SK-N-SH treated with all-trans-retinoic acid at 6 μM for 48 hours (cell line): ENCODE data around the gene WIPF2.

Experiments
- ATAC-seq: fragments of 200-7000 bp; cut with Tn5 transposase; 3 replicates; pipeline ENCODE4 v1.9.1; 2020; ENCODE audit warnings: mild to moderate bottlenecking, moderate library complexity
- ARNTL ChIP-seq: fragments of 450-650 bp; formaldehyde crosslinking; IDR thresholded peaks from 2 replicates; pipeline ENCODE4 v1.5.0; 2020; ENCODE audit warnings: low read depth, mild to moderate bottlenecking, moderate library complexity, borderline replicate concordance
- BACH2 ChIP-seq: fragments of 250-450 bp; sonication (Bioruptor Pico); IDR thresholded peaks from 2 replicates; pipeline ENCODE4 v1.9.0; 2021; ENCODE audit warnings: mild to moderate bottlenecking, borderline replicate concordance
- CSDC2 ChIP-seq: fragments of 250-450 bp; sonication (Bioruptor Pico); IDR thresholded peaks from 2 replicates; pipeline ENCODE4 v1.5.0; 2020; ENCODE audit warnings: mild to moderate bottlenecking, moderate library complexity
- CSRNP3 ChIP-seq: fragments of 250-450 bp; sonication (Bioruptor Pico); IDR thresholded peaks from 2 replicates; pipeline ENCODE4 v1.5.1; 2021; ENCODE audit warnings: mild to moderate bottlenecking, moderate library complexity
- GLIS3 ChIP-seq: fragments of 250-450 bp; sonication (Bioruptor Pico); IDR thresholded peaks from 2 replicates; pipeline ENCODE4 v1.5.0; 2020; ENCODE audit warnings: mild to moderate bottlenecking, moderate library complexity
- ISL1 ChIP-seq: fragments of 250-450 bp; sonication (Bioruptor Pico); IDR thresholded peaks from 2 replicates; pipeline ENCODE4 v2.1.2; 2022; ENCODE audit warnings: mild to moderate bottlenecking, moderate library complexity
- PPARA ChIP-seq: fragments of 250-450 bp; sonication (Bioruptor Pico); IDR thresholded peaks from 2 replicates; pipeline ENCODE4 v1.5.0; 2020; ENCODE audit warnings: mild to moderate bottlenecking, borderline replicate concordance
- RARB ChIP-seq: fragments of 250-450 bp; sonication (Bioruptor Pico); IDR thresholded peaks from 2 replicates; pipeline ENCODE4 v1.8.0; 2021; ENCODE audit warnings: mild to moderate bottlenecking, moderate library complexity
- SNAI2 ChIP-seq: fragments of 250-450 bp; sonication (Bioruptor Pico); IDR thresholded peaks from 2 replicates; pipeline ENCODE4 v1.5.0; 2020; ENCODE audit warnings: mild to moderate bottlenecking, moderate library complexity
- TCF4 ChIP-seq: fragments of 250-450 bp; sonication (Bioruptor Pico); IDR thresholded peaks from 2 replicates; pipeline ENCODE4 v1.8.0; 2021; ENCODE audit warnings: mild to moderate bottlenecking, moderate library complexity, borderline replicate concordance
- TOX ChIP-seq: fragments of 250-450 bp; sonication (Bioruptor Pico); IDR thresholded peaks from 2 replicates; pipeline ENCODE4 v1.8.0; 2021; ENCODE audit warnings: mild to moderate bottlenecking, moderate library complexity, borderline replicate concordance
- TSHZ2 ChIP-seq: fragments of 250-450 bp; sonication (Bioruptor Pico); IDR thresholded peaks from 2 replicates; pipeline ENCODE4 v1.5.0; 2020; ENCODE audit warnings: mild to moderate bottlenecking, moderate library complexity
- ZC3H10 ChIP-seq: fragments of 250-450 bp; sonication (Bioruptor Pico); IDR thresholded peaks from 2 replicates; pipeline ENCODE4 v1.5.1; 2021; ENCODE audit warnings: mild to moderate bottlenecking, moderate library complexity
- ZFP3 ChIP-seq: fragments of 250-450 bp; sonication (Bioruptor Pico); IDR thresholded peaks from 2 replicates; pipeline ENCODE4 v1.5.0; 2020; ENCODE audit warnings: mild to moderate bottlenecking, moderate library complexity
- ZNF70 ChIP-seq: fragments of 450-650 bp; formaldehyde crosslinking; IDR thresholded peaks from 2 replicates; pipeline ENCODE4 v1.5.0; 2020; ENCODE audit warnings: mild to moderate bottlenecking, moderate library complexity
- ZNF8 ChIP-seq: fragments of 450-650 bp; formaldehyde crosslinking; IDR thresholded peaks from 2 replicates; pipeline ENCODE4 v1.5.0; 2020; ENCODE audit warnings: mild to moderate bottlenecking, moderate library complexity
- TF ChIP-seq, protein P1 (sequence below): fragments of 250-450 bp; sonication (Bioruptor Pico); IDR thresholded peaks from 2 replicates; pipeline ENCODE4 v1.5.1; 2020; ENCODE audit warnings: low read depth, mild to moderate bottlenecking, moderate library complexity
- TF ChIP-seq, protein P2 (sequence below): fragments of 250-450 bp; sonication (Bioruptor Pico); IDR thresholded peaks from 2 replicates; pipeline ENCODE4 v1.8.0; 2021; ENCODE audit warnings: low read depth, mild to moderate bottlenecking, moderate library complexity, borderline replicate concordance
- TF ChIP-seq, protein P3 (sequence below): fragments of 250-450 bp; sonication (Bioruptor Pico); IDR thresholded peaks from 2 replicates; pipeline ENCODE4 v1.8.0; 2020; ENCODE audit warnings: mild to moderate bottlenecking, moderate library complexity, borderline replicate concordance

WIPF2 gene

DNA sequence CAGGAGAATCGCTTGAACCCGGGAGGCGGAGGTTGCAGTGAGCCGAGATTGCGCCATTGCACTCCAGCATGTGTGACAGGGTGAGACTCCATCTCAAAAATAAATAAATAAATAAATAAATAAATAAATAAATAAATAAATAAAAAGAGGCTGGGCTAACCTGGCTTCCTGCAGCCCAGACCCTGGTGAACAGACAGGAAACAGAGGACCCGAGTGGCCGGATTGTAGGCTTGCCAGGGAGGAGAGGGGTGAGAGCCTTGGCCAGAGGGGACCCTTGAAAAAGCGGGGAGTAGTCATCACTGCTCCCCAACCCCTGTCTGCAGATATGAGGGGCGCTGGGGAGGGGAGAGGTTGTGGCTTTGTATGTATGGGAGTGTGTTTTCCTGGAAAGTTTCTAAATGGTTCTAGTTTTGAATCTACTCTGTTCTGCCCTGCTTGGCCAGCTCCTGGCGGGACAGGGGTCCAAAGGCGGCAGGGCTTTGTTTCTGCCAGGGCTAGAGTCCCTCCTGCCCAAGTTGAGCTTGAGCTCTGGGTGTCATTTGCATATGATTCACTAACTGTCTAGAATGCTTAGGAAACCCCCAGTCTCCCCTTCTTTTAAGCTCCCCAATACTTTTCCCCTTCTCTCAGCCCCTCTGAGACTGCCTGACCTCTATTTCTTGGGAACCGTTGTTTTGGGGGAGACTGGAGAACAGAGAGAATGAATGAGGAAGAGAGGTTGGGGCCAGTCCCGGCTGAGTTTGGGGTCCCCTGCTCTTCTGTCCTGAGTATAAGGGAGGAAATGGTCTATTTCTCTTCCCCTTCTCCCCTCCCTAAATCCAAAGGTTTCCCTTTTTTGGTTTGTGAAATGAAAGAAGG, 106.3 kb downstream of the WIPF2 start:
- ATAC-seq = no peak
- TF ChIP-seq, protein P1, sequence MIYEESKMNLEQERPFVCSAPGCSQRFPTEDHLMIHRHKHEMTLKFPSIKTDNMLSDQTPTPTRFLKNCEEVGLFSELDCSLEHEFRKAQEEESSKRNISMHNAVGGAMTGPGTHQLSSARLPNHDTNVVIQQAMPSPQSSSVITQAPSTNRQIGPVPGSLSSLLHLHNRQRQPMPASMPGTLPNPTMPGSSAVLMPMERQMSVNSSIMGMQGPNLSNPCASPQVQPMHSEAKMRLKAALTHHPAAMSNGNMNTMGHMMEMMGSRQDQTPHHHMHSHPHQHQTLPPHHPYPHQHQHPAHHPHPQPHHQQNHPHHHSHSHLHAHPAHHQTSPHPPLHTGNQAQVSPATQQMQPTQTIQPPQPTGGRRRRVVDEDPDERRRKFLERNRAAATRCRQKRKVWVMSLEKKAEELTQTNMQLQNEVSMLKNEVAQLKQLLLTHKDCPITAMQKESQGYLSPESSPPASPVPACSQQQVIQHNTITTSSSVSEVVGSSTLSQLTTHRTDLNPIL (CRISPR knock-in tag) = no peak
- TF ChIP-seq TOX (CRISPR knock-in tag) = no peak
- TF ChIP-seq ZNF70 (CRISPR knock-in tag) = no peak
- TF ChIP-seq GLIS3 (CRISPR knock-in tag) = no peak
- TF ChIP-seq CSDC2 (CRISPR knock-in tag) = no peak
- no peak for TF ChIP-seq CSRNP3 (CRISPR knock-in tag)
- TF ChIP-seq, protein P2, sequence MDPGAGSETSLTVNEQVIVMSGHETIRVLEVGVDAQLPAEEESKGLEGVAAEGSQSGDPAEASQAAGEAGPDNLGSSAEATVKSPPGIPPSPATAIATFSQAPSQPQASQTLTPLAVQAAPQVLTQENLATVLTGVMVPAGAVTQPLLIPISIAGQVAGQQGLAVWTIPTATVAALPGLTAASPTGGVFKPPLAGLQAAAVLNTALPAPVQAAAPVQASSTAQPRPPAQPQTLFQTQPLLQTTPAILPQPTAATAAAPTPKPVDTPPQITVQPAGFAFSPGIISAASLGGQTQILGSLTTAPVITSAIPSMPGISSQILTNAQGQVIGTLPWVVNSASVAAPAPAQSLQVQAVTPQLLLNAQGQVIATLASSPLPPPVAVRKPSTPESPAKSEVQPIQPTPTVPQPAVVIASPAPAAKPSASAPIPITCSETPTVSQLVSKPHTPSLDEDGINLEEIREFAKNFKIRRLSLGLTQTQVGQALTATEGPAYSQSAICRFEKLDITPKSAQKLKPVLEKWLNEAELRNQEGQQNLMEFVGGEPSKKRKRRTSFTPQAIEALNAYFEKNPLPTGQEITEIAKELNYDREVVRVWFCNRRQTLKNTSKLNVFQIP (CRISPR knock-in tag) = no peak
- no peak for TF ChIP-seq ISL1
- no peak for TF ChIP-seq RARB (CRISPR knock-in tag)
- TF ChIP-seq PPARA = no peak
- TF ChIP-seq ZFP3 (CRISPR knock-in tag) = no peak
- TF ChIP-seq SNAI2 (CRISPR knock-in tag) = no peak
- no peak for TF ChIP-seq ARNTL (CRISPR knock-in tag)
- TF ChIP-seq TCF4 = no peak
- TF ChIP-seq, protein P3, sequence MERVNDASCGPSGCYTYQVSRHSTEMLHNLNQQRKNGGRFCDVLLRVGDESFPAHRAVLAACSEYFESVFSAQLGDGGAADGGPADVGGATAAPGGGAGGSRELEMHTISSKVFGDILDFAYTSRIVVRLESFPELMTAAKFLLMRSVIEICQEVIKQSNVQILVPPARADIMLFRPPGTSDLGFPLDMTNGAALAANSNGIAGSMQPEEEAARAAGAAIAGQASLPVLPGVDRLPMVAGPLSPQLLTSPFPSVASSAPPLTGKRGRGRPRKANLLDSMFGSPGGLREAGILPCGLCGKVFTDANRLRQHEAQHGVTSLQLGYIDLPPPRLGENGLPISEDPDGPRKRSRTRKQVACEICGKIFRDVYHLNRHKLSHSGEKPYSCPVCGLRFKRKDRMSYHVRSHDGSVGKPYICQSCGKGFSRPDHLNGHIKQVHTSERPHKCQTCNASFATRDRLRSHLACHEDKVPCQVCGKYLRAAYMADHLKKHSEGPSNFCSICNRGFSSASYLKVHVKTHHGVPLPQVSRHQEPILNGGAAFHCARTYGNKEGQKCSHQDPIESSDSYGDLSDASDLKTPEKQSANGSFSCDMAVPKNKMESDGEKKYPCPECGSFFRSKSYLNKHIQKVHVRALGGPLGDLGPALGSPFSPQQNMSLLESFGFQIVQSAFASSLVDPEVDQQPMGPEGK (CRISPR knock-in tag) = no peak
- no peak for TF ChIP-seq ZNF8 (CRISPR knock-in tag)
- TF ChIP-seq ZC3H10 = no peak
- no peak for TF ChIP-seq TSHZ2 (CRISPR knock-in tag)
- no peak for TF ChIP-seq BACH2

GRCh38 chr17:40326014-40326831, 107.1 kb downstream of the WIPF2 start:
- TF ChIP-seq CSDC2 (CRISPR knock-in tag) = no peak
- no peak for TF ChIP-seq TSHZ2 (CRISPR knock-in tag)
- no peak for TF ChIP-seq BACH2
- TF ChIP-seq, all 23 proteins: peak for 0
- no peak for ATAC-seq
